ENCODE results near the gene AUH.

GRCh38 chr9:91331849-91332248 is 29.9 kb downstream of the AUH start:
- no peak for TF ChIP-seq CTCF (IDR thresholded peaks at IDR 0.05)
- TF ChIP-seq POLR2A (IDR thresholded peaks at IDR 0.05), result no peak
- TF ChIP-seq POLR2AphosphoS5 (IDR thresholded peaks at IDR 0.05), result no peak
- TF ChIP-seq EP300 (IDR thresholded peaks at IDR 0.05), result no peak
